Measurements from ENCODE around the gene RAD21L1.
"Not testable (repeated sequence)": the region's sequence is repeated elsewhere in the genome, so short reads cannot be mapped to it uniquely, and the experiment has no call there.

DNA sequence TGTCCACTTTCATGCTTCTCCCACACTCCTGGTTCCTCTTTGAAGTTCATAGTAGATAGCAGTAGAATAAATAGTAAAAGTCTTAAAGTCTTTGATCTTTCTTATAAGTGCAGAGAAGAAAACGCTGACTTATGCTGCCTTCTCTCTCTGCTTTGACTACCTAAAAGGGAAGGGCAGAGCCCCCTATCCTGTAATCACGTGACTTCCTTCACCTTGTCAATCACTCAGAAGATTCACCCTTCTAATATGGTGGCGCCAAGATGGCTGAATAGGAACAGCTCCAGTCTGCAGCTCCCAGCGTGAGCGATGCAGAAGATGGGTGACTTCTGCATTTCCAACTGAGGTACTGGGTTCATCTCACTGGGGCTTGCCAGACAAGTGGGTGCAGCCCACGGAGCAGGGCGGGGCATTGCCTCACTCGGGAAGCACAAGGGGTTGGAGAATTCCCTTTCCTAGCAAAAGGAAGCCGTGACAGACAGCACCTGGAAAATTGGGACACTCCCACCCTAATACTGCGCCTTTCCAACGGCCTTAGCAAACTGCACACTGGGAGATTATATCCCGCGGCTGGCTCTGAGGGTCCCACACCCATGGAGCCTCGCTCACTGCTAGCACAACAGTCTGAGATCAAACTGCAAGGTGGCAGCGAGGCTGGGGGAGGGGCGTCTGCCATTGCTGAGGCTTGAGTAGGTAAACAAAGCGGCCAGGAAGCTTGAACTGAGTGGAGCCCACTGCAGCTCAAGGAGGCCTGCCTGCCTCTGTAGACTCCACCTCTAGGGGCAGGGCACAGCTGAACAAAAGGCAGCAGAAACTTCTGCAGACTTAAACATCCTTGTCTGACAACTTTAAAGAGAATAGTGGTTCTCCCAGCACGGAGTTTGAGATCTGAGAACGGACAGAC, 9.1 kb upstream of the RAD21L1 start:
- TF ChIP-seq MAX (IDR thresholded peaks at IDR 0.05; ENCODE audit: low read depth, low read length); POLR2A (IDR thresholded peaks at IDR 0.05; ENCODE audit: extremely low read depth, insufficient read length): not testable (repeated sequence)
